BJ (cell line): ENCODE results near the gene SPRR4. TPM values are rescaled to one million over a fixed set of nuclear protein-coding genes. Genes with fewer than 3 reads are reported as not detected.

Experiments used
- CTCF ChIA-PET: fragments of 350-600 bp; formaldehyde crosslinking; extraction: SDS; loops from one replicate; lab custom pipeline; 2021; ENCODE audit warnings: antibody characterized with exemption, inconsistent platforms; lab: Yijun Ruan, JAX
- POLR2A ChIA-PET: fragments of 300-600 bp; sonication (Branson Sonifier 250); formaldehyde crosslinking; extraction: SDS; loops from one replicate; lab custom pipeline; 2021; ENCODE audit warnings: antibody characterized with exemption; lab: Charles Lee
- DNase-seq: peaks from one replicate; pipeline ENCODE4 v3.0.0-alpha.2; 2011; ENCODE audit warnings: low read depth
- H3K27me3 ChIP-seq: 2 replicates; pipeline ENCODE4 v1.6.0; 2011; ENCODE audit warnings: low read length; ENCODE audit not compliant: control insufficient read depth, insufficient read depth
- H3K36me3 ChIP-seq: 2 replicates; pipeline ENCODE4 v1.5.1; 2011; ENCODE audit warnings: low read length; ENCODE audit not compliant: control insufficient read depth, insufficient read depth
- H3K4me3 ChIP-seq: 2 replicates; pipeline ENCODE4 v1.5.1; 2011; ENCODE audit warnings: low read depth, mild to moderate bottlenecking, control low read depth, low read length
- polyA plus RNA-seq: library from polyadenylated mRNA; depleted of rRNA; stranded (reverse); fragments of >200 nt; gene quantifications from 2 replicates; pipeline ENCODE4 v1.2.3, GENCODE V29; 2011
- TF ChIP-seq, protein P1 (sequence below): IDR thresholded peaks from 2 replicates; pipeline ENCODE4 v1.5.1; 2011; ENCODE audit warnings: low read depth, mild to moderate bottlenecking, control low read depth, inconsistent platforms, low read length, moderate library complexity; ENCODE audit not compliant: insufficient read depth

Gene SPRR4
- polyA plus RNA-seq, 1 experiment = not detected

DNA sequence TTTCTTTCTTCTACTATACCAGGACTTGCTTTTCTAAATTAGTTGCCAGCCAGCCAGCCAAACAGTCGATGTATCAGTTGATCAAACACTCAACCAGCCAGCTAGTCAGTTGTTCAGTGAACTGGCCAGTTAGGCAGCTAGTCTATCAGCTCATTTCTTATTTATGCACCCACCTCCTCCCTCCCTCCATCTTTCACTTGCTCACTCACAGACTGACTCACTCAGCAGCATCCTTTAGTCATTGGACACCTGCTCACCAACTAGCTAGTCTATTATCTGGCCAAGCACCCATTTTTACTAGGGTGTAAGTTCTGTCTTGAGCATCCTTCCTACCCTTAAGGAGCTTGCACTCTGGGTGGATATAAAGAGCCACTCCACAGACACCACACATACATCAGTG, 5.9 kb upstream of the SPRR4 start:
- DNase-seq = no peak
- no peaks in the 10 kb centered on the region for H3K36me3 ChIP-seq
- no peaks in the 10 kb centered on the region for H3K27me3 ChIP-seq
- H3K4me3 ChIP-seq = no peak overlapping the region
- ChIA-PET POLR2A (no interaction called here), CTCF (no interaction called here)
- TF ChIP-seq, protein P1, sequence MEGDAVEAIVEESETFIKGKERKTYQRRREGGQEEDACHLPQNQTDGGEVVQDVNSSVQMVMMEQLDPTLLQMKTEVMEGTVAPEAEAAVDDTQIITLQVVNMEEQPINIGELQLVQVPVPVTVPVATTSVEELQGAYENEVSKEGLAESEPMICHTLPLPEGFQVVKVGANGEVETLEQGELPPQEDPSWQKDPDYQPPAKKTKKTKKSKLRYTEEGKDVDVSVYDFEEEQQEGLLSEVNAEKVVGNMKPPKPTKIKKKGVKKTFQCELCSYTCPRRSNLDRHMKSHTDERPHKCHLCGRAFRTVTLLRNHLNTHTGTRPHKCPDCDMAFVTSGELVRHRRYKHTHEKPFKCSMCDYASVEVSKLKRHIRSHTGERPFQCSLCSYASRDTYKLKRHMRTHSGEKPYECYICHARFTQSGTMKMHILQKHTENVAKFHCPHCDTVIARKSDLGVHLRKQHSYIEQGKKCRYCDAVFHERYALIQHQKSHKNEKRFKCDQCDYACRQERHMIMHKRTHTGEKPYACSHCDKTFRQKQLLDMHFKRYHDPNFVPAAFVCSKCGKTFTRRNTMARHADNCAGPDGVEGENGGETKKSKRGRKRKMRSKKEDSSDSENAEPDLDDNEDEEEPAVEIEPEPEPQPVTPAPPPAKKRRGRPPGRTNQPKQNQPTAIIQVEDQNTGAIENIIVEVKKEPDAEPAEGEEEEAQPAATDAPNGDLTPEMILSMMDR = no peak

DNA sequence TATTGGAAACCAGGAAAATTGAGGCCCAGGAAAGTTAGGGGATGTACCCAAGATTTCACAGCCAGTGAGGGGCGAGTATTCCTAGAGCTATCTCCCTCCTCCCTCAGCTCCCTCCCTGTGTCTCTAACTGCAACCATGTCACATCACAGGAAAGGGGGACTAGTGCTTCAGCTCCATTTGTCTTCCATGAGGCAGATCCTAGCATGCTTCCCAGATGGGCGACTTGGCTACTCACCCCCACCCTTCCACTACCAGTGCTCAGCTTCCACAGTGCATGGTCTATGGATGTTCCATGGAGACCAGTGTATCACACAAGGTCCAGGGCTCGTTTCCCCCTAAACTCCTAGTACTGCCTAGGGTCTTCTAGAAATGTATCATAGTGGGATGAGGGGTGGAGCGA, 4.6 kb upstream of the SPRR4 start:
- TF ChIP-seq, protein P1 = no peak
- ChIA-PET POLR2A (no interaction called here), CTCF (no interaction called here)
- Histone ChIP-seq H3K27me3 (no peaks in the 10 kb centered on the region), H3K4me3 (no peak overlapping the region), H3K36me3 (no peaks in the 10 kb centered on the region)
- no peak for DNase-seq

DNA sequence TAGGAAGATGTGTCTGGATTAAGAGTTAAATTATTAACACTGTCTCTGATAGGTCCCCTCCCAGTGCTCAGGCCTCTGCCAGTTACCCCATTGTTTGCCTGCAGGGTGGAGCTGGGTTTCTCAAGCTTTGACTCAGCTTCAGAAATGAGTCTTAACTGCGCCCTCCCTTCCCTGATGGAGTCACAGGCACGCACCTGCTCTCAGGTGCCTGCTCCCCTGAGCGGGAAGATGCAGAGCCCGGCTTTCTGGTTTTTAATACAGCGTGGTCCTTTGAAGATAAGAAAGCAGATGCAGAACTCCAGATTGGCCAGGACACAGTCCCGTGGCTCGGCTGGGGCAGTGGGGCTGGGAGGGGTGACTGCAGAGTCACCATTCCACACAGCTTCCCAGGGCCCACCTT, 3.2 kb upstream of the SPRR4 start:
- no peaks in the 10 kb centered on the region for H3K27me3 ChIP-seq
- ChIA-PET POLR2A (no interaction called here), CTCF (no interaction called here)
- TF ChIP-seq, protein P1 = no peak
- no peak overlapping the region for H3K4me3 ChIP-seq
- no peaks in the 10 kb centered on the region for H3K36me3 ChIP-seq
- DNase-seq = no peak

DNA sequence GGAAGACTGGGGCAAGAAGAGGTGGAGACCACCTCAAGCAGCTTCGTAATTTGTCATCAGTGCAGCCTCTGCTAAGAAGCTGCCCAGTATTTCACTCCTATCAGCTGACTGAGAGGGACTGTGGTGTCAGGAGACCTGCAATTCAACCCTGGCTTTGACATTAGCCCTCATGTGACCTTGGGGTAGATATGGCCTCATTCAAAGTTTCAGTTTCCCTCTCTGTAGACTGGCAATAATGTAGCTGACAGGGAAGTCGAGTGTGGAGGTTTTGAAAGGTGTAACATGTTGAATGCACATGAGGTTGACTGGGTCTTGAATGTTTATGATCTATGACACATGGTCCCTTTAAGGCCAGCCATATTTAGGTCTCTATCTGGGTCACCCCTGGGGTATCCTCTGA, 2.2 kb upstream of the SPRR4 start:
- ChIA-PET POLR2A (no interaction called here), CTCF (no interaction called here)
- no peak for DNase-seq
- TF ChIP-seq, protein P1 = no peak
- H3K27me3 ChIP-seq = no peaks in the 10 kb centered on the region
- H3K4me3 ChIP-seq = no peak overlapping the region
- no peaks in the 10 kb centered on the region for H3K36me3 ChIP-seq

DNA sequence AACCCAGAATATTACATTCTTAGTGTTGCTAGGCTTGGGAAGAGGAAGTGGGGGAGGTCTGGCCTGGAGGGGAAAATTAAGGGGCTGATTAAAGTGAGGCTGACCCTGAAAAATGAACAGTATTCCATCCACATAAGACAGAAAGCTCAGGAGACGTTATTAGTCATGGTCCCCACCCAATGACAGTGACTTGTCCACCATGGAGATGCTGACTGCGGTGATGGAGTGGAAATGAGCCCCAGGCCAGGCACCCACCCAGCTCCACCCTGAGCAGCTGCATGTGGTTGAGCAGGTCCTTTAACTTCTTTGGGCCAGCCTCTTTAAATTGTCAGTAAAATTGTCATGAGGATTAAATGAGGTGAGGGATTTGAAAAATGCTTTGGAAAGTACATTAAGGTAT, 1.4 kb upstream of the SPRR4 start:
- POLR2A ChIA-PET = no interaction called here
- Histone ChIP-seq H3K27me3 (no peaks in the 10 kb centered on the region), H3K36me3 (no peaks in the 10 kb centered on the region), H3K4me3 (no peak overlapping the region)
- TF ChIP-seq, protein P1 = no peak
- no peak for DNase-seq
- CTCF ChIA-PET = no interaction called here
